Measurements from ENCODE around the gene RAB3A.

RAB3A gene

GRCh38 chr19:18153556-18154134 lies 50.2 kb downstream of the RAB3A start (continued):
- TF ChIP-seq ZNF449 (tag by site-specific recombination; IDR thresholded peaks at IDR 0.05) (no peak), ZNF521 (tag by site-specific recombination; IDR thresholded peaks at IDR 0.05) (no peak), ZBTB20 (tag by site-specific recombination; IDR thresholded peaks at IDR 0.05) (peak; percentile 4; the same call in 1 of the 2 replicates), ZNF146 (tag by site-specific recombination; IDR thresholded peaks at IDR 0.05) (no peak), ZNF221 (tag by site-specific recombination; IDR thresholded peaks at IDR 0.05; ENCODE audit: borderline replicate concordance) (no peak), ZSCAN18 (tag by site-specific recombination; IDR thresholded peaks at IDR 0.05) (no peak), KLF7 (tag by site-specific recombination; IDR thresholded peaks at IDR 0.05; ENCODE audit: borderline replicate concordance) (no peak), OVOL3 (tag by site-specific recombination; IDR thresholded peaks at IDR 0.05) (no peak), ZNF140 (tag by site-specific recombination; IDR thresholded peaks at IDR 0.05) (no peak), ZNF169 (tag by site-specific recombination; IDR thresholded peaks at IDR 0.05) (no peak), REPIN1 (tag by site-specific recombination; IDR thresholded peaks at IDR 0.05; ENCODE audit: low read depth) (no peak), ZNF777 (tag by site-specific recombination; IDR thresholded peaks at IDR 0.05; ENCODE audit: borderline replicate concordance) (no peak), IKZF3 (tag by site-specific recombination; IDR thresholded peaks at IDR 0.05) (no peak), ZNF610 (tag by site-specific recombination; IDR thresholded peaks at IDR 0.05; ENCODE audit: borderline replicate concordance) (0 out of 2 replicates have a peak, but pooled peaks have one; percentile 2), MEIS1 (CRISPR knock-in tag; IDR thresholded peaks at IDR 0.05; ENCODE audit: borderline replicate concordance) (no peak), KLF1 (tag by site-specific recombination; IDR thresholded peaks at IDR 0.05) (0 out of 2 replicates have a peak, but pooled peaks have one; percentile 9), ZNF10 (tag by site-specific recombination; IDR thresholded peaks at IDR 0.05) (no peak), ZNF624 (tag by site-specific recombination; IDR thresholded peaks at IDR 0.05) (no peak), BCL6B (tag by site-specific recombination; IDR thresholded peaks at IDR 0.05) (no peak)
- TF ChIP-seq, protein P1, sequence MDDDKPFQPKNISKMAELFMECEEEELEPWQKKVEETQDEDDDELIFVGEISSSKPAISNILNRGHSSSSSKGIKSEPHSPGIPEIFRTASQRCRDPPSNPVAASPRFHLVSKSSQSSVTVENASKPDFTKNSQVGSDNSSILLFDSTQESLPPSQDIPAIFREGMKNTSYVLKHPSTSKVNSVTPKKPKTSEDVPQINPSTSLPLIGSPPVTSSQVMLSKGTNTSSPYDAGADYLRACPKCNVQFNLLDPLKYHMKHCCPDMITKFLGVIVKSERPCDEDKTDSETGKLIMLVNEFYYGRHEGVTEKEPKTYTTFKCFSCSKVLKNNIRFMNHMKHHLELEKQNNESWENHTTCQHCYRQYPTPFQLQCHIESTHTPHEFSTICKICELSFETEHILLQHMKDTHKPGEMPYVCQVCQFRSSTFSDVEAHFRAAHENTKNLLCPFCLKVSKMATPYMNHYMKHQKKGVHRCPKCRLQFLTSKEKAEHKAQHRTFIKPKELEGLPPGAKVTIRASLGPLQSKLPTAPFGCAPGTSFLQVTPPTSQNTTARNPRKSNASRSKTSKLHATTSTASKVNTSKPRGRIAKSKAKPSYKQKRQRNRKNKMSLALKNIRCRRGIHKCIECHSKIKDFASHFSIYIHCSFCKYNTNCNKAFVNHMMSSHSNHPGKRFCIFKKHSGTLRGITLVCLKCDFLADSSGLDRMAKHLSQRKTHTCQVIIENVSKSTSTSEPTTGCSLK (tag by site-specific recombination; IDR thresholded peaks at IDR 0.05), result no peak
- TF ChIP-seq, protein P2, sequence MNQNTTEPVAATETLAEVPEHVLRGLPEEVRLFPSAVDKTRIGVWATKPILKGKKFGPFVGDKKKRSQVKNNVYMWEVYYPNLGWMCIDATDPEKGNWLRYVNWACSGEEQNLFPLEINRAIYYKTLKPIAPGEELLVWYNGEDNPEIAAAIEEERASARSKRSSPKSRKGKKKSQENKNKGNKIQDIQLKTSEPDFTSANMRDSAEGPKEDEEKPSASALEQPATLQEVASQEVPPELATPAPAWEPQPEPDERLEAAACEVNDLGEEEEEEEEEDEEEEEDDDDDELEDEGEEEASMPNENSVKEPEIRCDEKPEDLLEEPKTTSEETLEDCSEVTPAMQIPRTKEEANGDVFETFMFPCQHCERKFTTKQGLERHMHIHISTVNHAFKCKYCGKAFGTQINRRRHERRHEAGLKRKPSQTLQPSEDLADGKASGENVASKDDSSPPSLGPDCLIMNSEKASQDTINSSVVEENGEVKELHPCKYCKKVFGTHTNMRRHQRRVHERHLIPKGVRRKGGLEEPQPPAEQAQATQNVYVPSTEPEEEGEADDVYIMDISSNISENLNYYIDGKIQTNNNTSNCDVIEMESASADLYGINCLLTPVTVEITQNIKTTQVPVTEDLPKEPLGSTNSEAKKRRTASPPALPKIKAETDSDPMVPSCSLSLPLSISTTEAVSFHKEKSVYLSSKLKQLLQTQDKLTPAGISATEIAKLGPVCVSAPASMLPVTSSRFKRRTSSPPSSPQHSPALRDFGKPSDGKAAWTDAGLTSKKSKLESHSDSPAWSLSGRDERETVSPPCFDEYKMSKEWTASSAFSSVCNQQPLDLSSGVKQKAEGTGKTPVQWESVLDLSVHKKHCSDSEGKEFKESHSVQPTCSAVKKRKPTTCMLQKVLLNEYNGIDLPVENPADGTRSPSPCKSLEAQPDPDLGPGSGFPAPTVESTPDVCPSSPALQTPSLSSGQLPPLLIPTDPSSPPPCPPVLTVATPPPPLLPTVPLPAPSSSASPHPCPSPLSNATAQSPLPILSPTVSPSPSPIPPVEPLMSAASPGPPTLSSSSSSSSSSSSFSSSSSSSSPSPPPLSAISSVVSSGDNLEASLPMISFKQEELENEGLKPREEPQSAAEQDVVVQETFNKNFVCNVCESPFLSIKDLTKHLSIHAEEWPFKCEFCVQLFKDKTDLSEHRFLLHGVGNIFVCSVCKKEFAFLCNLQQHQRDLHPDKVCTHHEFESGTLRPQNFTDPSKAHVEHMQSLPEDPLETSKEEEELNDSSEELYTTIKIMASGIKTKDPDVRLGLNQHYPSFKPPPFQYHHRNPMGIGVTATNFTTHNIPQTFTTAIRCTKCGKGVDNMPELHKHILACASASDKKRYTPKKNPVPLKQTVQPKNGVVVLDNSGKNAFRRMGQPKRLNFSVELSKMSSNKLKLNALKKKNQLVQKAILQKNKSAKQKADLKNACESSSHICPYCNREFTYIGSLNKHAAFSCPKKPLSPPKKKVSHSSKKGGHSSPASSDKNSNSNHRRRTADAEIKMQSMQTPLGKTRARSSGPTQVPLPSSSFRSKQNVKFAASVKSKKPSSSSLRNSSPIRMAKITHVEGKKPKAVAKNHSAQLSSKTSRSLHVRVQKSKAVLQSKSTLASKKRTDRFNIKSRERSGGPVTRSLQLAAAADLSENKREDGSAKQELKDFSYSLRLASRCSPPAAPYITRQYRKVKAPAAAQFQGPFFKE (tag by site-specific recombination; IDR thresholded peaks at IDR 0.05; ENCODE audit: borderline replicate concordance), result no peak
- TF ChIP-seq, protein P3, sequence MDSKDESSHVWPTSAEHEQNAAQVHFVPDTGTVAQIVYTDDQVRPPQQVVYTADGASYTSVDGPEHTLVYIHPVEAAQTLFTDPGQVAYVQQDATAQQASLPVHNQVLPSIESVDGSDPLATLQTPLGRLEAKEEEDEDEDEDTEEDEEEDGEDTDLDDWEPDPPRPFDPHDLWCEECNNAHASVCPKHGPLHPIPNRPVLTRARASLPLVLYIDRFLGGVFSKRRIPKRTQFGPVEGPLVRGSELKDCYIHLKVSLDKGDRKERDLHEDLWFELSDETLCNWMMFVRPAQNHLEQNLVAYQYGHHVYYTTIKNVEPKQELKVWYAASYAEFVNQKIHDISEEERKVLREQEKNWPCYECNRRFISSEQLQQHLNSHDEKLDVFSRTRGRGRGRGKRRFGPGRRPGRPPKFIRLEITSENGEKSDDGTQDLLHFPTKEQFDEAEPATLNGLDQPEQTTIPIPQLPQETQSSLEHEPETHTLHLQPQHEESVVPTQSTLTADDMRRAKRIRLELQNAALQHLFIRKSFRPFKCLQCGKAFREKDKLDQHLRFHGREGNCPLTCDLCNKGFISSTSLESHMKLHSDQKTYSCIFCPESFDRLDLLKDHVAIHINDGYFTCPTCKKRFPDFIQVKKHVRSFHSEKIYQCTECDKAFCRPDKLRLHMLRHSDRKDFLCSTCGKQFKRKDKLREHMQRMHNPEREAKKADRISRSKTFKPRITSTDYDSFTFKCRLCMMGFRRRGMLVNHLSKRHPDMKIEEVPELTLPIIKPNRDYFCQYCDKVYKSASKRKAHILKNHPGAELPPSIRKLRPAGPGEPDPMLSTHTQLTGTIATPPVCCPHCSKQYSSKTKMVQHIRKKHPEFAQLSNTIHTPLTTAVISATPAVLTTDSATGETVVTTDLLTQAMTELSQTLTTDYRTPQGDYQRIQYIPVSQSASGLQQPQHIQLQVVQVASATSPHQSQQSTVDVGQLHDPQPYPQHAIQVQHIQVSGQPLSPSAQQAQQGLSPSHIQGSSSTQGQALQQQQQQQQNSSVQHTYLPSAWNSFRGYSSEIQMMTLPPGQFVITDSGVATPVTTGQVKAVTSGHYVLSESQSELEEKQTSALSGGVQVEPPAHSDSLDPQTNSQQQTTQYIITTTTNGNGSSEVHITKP (tag by site-specific recombination; IDR thresholded peaks at IDR 0.05), result no peak

All from HEK293 (cell line).